Measurements from ENCODE around the gene THSD7A.

Gene THSD7A

DNA sequence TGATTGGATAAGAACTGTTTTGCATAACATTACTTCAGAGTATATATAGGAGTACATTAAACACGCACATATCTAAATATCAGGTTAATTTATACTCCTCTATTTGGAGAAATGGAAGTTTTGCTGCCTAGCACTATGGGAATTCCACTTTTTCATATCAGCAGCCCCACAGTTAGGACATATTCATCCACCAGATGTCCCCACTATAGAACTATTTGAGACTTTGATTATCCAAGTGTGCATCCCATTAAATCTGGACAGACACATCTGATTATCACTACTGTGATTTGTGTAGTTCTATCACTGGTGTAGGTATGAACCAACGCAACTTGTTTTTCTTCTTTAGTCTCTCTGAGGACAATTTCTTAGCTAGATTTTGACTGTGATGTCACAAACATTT lies 345.7 kb downstream of the THSD7A start:
- Histone ChIP-seq H3K9me3 (ENCODE audit: control insufficient read depth in 2 of 2, low read length in 2 of 2) (no peaks in the 10 kb centered on the region), H3K27me3 (ENCODE audit: control insufficient read depth in 1 of 2, insufficient read depth in 2 of 2, low read length in 2 of 2) (no peaks in the 10 kb centered on the region), H3K9ac (ENCODE audit: low read length in 2 of 2) (no peak overlapping the region)

DNA sequence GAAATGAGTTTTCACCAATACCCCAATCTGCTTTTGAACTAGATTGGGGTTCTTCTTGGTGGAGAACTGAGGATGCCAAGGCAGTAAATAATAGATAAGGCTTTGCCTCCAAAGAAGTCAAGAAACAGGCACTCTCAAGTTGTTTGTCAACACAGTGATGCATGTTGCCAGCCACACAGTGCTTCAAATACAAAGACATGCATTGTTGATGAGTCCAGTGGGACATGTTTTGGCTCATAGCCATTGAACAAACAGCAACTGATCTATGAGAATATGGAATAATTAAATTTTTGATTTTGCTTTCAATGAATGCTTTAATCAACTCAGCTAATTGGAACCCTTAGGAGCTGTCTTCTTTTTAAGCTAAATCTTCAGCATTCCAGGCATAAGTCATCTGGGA lies 346.4 kb downstream of the THSD7A start:
- no peaks in the 10 kb centered on the region for H3K27me3 ChIP-seq (ENCODE audit: control insufficient read depth in 1 of 2, insufficient read depth in 2 of 2, low read length in 2 of 2)
- no peak overlapping the region for H3K27ac ChIP-seq (ENCODE audit: low read length)
- no peak overlapping the region for H3K9ac ChIP-seq (ENCODE audit: low read length in 2 of 2)
- no peaks in the 10 kb centered on the region for H3K36me3 ChIP-seq (ENCODE audit: control insufficient read depth in 2 of 2, insufficient read depth in 2 of 2, low read length in 2 of 2)
- no peak overlapping the region for H3K4me3 ChIP-seq (ENCODE audit: low read length in 2 of 2)
- H3K4me1 ChIP-seq (ENCODE audit: control insufficient read depth, insufficient read depth, low read length), result no peaks in the 10 kb centered on the region
- no peaks in the 10 kb centered on the region for H3K9me3 ChIP-seq (ENCODE audit: control insufficient read depth in 2 of 2, low read length in 2 of 2)

More for the DNA sequence above, 345.7 kb downstream of the THSD7A start:
- Histone ChIP-seq H3K4me1 (ENCODE audit: control insufficient read depth, insufficient read depth, low read length) (no peaks in the 10 kb centered on the region), H3K27ac (ENCODE audit: low read length) (no peak overlapping the region), H3K36me3 (ENCODE audit: control insufficient read depth in 2 of 2, insufficient read depth in 2 of 2, low read length in 2 of 2) (no peaks in the 10 kb centered on the region), H3K4me3 (ENCODE audit: low read length in 2 of 2) (no peak overlapping the region)

DNA sequence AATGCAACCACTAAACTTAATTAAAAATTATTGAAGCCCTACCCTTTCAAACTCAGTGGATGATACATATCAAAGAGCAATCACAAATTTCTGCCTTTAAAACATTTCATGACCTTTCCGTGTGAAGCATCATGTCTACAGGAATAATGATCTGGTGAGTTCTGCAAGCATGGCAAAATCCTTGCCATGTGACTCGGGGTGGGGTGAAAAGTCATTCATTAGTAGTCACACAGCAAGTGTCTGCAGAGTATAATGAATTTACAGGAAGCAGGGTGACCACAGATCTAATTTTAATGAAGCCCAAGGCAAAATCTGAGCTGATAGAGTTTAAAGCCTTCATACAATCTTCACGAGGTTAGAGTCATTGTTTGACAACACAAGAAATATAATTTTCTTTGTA lies 351.9 kb downstream of the THSD7A start:
- no peaks in the 10 kb centered on the region for H3K27me3 ChIP-seq (ENCODE audit: control insufficient read depth in 1 of 2, insufficient read depth in 2 of 2, low read length in 2 of 2)
- no peaks in the 10 kb centered on the region for H3K4me1 ChIP-seq (ENCODE audit: control insufficient read depth, insufficient read depth, low read length)
- no peak overlapping the region for H3K4me3 ChIP-seq (ENCODE audit: low read length in 2 of 2)
- no peak overlapping the region for H3K9ac ChIP-seq (ENCODE audit: low read length in 2 of 2)
- no peaks in the 10 kb centered on the region for H3K9me3 ChIP-seq (ENCODE audit: control insufficient read depth in 2 of 2, low read length in 2 of 2)
- no peaks in the 10 kb centered on the region for H3K36me3 ChIP-seq (ENCODE audit: control insufficient read depth in 2 of 2, insufficient read depth in 2 of 2, low read length in 2 of 2)
- no peak overlapping the region for H3K27ac ChIP-seq (ENCODE audit: low read length)

DNA sequence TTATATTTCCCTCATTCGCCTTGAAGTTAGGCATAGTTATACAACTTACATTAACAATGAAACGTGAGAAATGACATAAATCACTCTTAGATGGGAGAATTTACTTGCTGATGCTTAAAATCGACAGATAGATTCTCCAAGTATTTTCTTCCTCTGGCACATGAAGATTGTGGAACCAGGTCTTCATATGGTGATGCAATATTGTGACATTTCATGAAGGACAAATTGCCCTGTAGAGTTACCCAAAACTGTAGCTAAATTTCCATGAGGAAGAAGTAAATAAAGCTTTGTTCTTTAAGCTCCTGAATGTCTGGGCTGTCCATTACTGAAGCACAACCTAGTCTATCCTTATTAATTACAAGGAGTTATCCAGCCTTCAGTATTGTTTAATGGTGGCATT lies 353.1 kb downstream of the THSD7A start:
- Histone ChIP-seq H3K4me3 (ENCODE audit: low read length in 2 of 2) (no peak overlapping the region), H3K9me3 (ENCODE audit: control insufficient read depth in 2 of 2, low read length in 2 of 2) (no peaks in the 10 kb centered on the region), H3K9ac (ENCODE audit: low read length in 2 of 2) (no peak overlapping the region), H3K27ac (ENCODE audit: low read length) (no peak overlapping the region), H3K4me1 (ENCODE audit: control insufficient read depth, insufficient read depth, low read length) (no peaks in the 10 kb centered on the region), H3K27me3 (ENCODE audit: control insufficient read depth in 1 of 2, insufficient read depth in 2 of 2, low read length in 2 of 2) (no peaks in the 10 kb centered on the region), H3K36me3 (ENCODE audit: control insufficient read depth in 2 of 2, insufficient read depth in 2 of 2, low read length in 2 of 2) (no peaks in the 10 kb centered on the region)

DNA sequence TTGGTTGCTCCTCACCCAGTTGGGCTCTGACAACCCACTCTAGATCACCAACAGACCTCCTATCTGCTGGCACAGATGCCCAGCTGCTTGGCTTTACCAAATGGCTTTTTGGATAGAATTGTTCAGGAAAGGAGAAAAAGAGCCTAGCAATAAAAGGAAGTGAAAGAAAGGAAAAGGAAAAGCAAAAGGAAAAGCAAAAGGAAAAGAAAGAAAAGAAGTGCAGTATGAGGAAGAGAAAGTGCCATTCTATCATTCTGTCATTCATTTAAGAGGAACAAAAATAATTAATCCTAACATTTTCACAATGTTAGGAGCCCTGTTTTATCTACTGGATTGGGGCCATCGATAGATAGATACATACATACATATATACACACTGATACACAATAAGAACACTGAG lies 353.6 kb downstream of the THSD7A start:
- Histone ChIP-seq H3K9ac (ENCODE audit: low read length in 2 of 2) (no peak overlapping the region), H3K27ac (ENCODE audit: low read length) (no peak overlapping the region), H3K27me3 (ENCODE audit: control insufficient read depth in 1 of 2, insufficient read depth in 2 of 2, low read length in 2 of 2) (no peaks in the 10 kb centered on the region), H3K9me3 (ENCODE audit: control insufficient read depth in 2 of 2, low read length in 2 of 2) (no peaks in the 10 kb centered on the region), H3K4me3 (ENCODE audit: low read length in 2 of 2) (no peak overlapping the region), H3K4me1 (ENCODE audit: control insufficient read depth, insufficient read depth, low read length) (no peaks in the 10 kb centered on the region), H3K36me3 (ENCODE audit: control insufficient read depth in 2 of 2, insufficient read depth in 2 of 2, low read length in 2 of 2) (no peaks in the 10 kb centered on the region)

DNA sequence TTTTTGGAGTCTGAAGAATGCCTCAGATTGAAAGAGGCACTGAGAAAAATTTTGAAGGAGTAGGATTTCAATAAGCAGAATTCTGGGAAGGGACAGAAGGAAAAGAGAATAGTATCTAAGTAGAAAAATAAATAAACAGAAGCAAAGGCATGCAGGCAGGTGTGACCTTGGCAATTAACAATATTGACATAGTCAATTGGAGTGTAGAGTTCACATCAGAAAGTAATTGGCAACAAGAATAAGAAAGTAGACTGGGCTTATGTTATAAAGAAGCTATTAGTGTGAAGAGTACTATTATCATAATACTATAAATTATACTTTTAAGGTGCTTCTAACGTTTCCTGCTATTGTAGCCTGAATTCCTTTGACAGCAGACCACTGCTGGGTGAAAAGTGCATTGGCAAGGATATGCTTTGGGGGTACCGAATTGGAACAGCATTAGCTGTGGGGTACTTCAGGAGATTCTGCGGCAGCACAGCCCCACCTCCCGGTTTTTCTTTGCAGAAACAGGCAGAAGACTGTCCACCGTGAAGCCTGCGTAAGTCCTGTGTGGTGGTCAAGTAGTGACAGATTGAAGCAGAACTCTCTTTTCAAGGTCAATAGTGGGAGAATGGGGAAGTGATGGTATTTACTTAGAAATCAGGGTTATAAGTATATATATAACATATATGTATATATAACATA lies 357.0 kb downstream of the THSD7A start:
- Histone ChIP-seq H3K27me3 (ENCODE audit: control insufficient read depth in 1 of 2, insufficient read depth in 2 of 2, low read length in 2 of 2) (no peaks in the 10 kb centered on the region), H3K36me3 (ENCODE audit: control insufficient read depth in 2 of 2, insufficient read depth in 2 of 2, low read length in 2 of 2) (no peaks in the 10 kb centered on the region), H3K4me1 (ENCODE audit: control insufficient read depth, insufficient read depth, low read length) (no peaks in the 10 kb centered on the region), H3K27ac (ENCODE audit: low read length) (no peak overlapping the region), H3K9me3 (ENCODE audit: control insufficient read depth in 2 of 2, low read length in 2 of 2) (no peaks in the 10 kb centered on the region), H3K9ac (ENCODE audit: low read length in 2 of 2) (no peak overlapping the region), H3K4me3 (ENCODE audit: low read length in 2 of 2) (no peak overlapping the region)

DNA sequence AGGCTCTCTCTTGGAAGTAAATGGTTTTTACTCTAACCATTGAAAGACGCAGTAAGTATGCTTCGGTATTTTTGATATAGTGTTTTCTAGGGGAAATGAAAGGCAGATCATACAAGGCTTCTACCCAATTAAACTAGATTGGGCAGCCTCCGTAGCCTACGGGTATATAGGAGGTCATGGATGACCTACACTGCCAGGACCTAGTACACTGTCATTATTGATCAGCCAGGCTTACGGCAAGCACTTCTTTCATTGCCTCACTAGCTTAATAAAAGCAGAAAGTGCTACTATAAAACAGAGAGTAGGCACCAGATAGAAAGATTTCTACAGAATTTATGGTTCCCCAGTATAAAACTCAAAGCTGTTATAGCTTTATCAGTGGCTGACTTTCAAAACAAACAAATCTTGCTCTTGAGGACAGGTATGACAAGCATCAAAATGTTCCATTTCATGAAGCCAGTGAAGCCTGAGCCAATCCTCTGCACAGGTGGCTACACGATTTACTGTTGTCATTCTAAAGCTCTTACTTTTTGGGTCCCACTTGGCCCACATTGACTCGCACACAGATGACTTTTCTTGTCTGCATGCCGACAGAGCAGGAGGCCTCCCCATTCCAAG lies 358.1 kb downstream of the THSD7A start:
- Histone ChIP-seq H3K27me3 (ENCODE audit: control insufficient read depth in 1 of 2, insufficient read depth in 2 of 2, low read length in 2 of 2) (no peaks in the 10 kb centered on the region), H3K9ac (ENCODE audit: low read length in 2 of 2) (no peak overlapping the region), H3K36me3 (ENCODE audit: control insufficient read depth in 2 of 2, insufficient read depth in 2 of 2, low read length in 2 of 2) (no peaks in the 10 kb centered on the region), H3K27ac (ENCODE audit: low read length) (no peak overlapping the region), H3K4me3 (ENCODE audit: low read length in 2 of 2) (no peak overlapping the region), H3K4me1 (ENCODE audit: control insufficient read depth, insufficient read depth, low read length) (no peaks in the 10 kb centered on the region), H3K9me3 (ENCODE audit: control insufficient read depth in 2 of 2, low read length in 2 of 2) (no peaks in the 10 kb centered on the region)

DNA sequence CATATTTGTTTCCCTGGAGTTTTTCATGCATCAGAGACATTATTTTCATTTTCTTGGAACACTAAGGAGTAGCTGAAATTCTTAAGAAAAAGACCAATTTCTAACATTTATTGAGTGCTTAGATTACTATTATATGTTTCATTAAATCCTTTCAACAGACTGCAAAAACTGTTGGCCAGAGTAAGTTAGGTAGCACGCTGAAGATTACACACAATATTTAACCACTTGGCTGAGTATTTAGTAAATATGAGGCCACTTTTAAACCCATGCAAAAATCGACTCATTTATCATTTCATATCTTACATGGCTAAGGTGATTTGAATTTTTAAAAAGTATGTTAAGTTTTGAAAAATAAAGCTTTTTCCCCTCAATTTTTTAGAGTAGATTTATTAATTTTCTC lies 358.8 kb downstream of the THSD7A start:
- no peak overlapping the region for H3K4me3 ChIP-seq (ENCODE audit: low read length in 2 of 2)
- H3K4me1 ChIP-seq (ENCODE audit: control insufficient read depth, insufficient read depth, low read length), result no peaks in the 10 kb centered on the region
- no peak overlapping the region for H3K9ac ChIP-seq (ENCODE audit: low read length in 2 of 2)
- no peaks in the 10 kb centered on the region for H3K27me3 ChIP-seq (ENCODE audit: control insufficient read depth in 1 of 2, insufficient read depth in 2 of 2, low read length in 2 of 2)
- H3K36me3 ChIP-seq (ENCODE audit: control insufficient read depth in 2 of 2, insufficient read depth in 2 of 2, low read length in 2 of 2), result no peaks in the 10 kb centered on the region
- H3K27ac ChIP-seq (ENCODE audit: low read length), result no peak overlapping the region
- H3K9me3 ChIP-seq (ENCODE audit: control insufficient read depth in 2 of 2, low read length in 2 of 2), result no peaks in the 10 kb centered on the region

DNA sequence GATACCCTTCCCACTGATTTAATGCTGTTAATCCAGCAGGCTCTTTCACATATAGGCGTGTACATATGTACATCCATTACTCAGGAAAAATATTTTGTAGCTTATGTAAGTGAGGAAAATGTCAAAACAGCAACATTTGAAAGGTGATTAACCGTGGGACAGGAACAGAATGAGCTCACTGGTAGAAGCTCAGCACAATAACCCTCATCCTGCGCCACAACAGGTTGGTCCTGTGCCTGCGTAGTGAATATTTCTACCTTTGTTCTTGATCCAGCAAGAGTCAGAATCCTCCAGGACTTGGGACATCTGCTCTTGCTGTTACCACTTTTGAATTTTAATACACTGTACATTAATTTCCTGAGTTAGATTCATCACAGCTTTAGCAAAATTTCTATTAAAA lies 359.4 kb downstream of the THSD7A start:
- no peaks in the 10 kb centered on the region for H3K4me1 ChIP-seq (ENCODE audit: control insufficient read depth, insufficient read depth, low read length)
- no peak overlapping the region for H3K4me3 ChIP-seq (ENCODE audit: low read length in 2 of 2)
- H3K9ac ChIP-seq (ENCODE audit: low read length in 2 of 2), result no peak overlapping the region
- H3K9me3 ChIP-seq (ENCODE audit: control insufficient read depth in 2 of 2, low read length in 2 of 2), result no peaks in the 10 kb centered on the region
- no peaks in the 10 kb centered on the region for H3K36me3 ChIP-seq (ENCODE audit: control insufficient read depth in 2 of 2, insufficient read depth in 2 of 2, low read length in 2 of 2)
- H3K27me3 ChIP-seq (ENCODE audit: control insufficient read depth in 1 of 2, insufficient read depth in 2 of 2, low read length in 2 of 2), result no peaks in the 10 kb centered on the region
- H3K27ac ChIP-seq (ENCODE audit: low read length), result no peak overlapping the region

DNA sequence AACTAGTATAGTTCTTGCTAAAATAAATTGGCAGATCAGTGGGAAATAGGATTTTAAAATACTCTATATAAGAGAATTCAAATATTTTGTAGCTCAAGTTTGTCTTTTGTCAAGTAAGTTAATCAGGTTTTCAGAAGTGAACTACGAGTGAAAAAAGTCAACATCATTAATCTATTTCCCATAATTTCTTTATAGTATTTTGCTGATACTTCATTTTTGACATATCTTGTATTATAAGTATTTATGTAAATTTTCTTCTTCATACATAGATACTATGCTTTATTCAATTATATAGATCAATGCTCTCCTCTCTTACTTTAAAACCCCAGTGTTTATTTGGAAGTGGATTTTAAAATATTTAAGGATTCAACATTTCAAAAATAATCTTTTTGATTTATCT lies 360.7 kb downstream of the THSD7A start:
- Histone ChIP-seq H3K36me3 (ENCODE audit: control insufficient read depth in 2 of 2, insufficient read depth in 2 of 2, low read length in 2 of 2) (no peaks in the 10 kb centered on the region), H3K27ac (ENCODE audit: low read length) (no peak overlapping the region), H3K4me1 (ENCODE audit: control insufficient read depth, insufficient read depth, low read length) (no peaks in the 10 kb centered on the region)

DNA sequence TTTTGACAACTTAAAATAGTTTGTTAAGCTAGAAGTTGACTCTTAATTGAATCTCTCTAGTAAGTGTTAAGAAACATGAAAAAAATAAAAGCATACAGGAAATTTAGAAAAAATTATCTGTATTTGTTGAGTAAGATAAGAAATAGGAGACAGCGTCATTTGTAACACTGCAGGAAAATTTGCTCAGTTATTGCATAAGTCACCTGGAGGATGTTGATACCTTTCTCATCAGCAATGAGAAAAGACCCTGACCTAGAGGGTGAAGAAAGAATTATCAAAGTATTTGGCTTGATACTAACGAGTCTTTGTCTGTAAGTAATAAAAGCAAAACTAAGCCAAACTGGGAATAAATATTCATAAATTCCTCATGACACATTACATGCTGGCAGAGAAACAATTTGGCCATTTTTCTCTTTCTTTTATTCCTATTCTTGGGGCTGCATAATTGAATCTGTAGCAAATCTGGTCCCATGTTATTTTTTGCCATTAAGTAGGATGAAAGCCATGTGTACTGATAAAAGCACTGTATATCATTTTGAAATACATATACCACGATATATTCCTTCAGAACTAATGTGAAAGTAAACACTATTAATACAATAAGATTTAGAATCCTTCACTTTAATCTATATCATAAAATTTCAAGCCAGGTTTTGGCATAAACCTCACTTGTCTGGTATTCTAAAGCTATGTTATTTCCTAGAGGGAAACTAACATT lies 362.8 kb downstream of the THSD7A start:
- Histone ChIP-seq H3K27me3 (ENCODE audit: control insufficient read depth in 1 of 2, insufficient read depth in 2 of 2, low read length in 2 of 2) (no peaks in the 10 kb centered on the region), H3K36me3 (ENCODE audit: control insufficient read depth in 2 of 2, insufficient read depth in 2 of 2, low read length in 2 of 2) (no peaks in the 10 kb centered on the region), H3K4me3 (ENCODE audit: low read length in 2 of 2) (no peak overlapping the region), H3K4me1 (ENCODE audit: control insufficient read depth, insufficient read depth, low read length) (no peaks in the 10 kb centered on the region), H3K9me3 (ENCODE audit: control insufficient read depth in 2 of 2, low read length in 2 of 2) (no peaks in the 10 kb centered on the region), H3K9ac (ENCODE audit: low read length in 2 of 2) (no peak overlapping the region), H3K27ac (ENCODE audit: low read length) (no peak overlapping the region)

More for the DNA sequence above, 360.7 kb downstream of the THSD7A start:
- no peak overlapping the region for H3K4me3 ChIP-seq (ENCODE audit: low read length in 2 of 2)
- H3K9me3 ChIP-seq (ENCODE audit: control insufficient read depth in 2 of 2, low read length in 2 of 2), result no peaks in the 10 kb centered on the region
- H3K9ac ChIP-seq (ENCODE audit: low read length in 2 of 2), result no peak overlapping the region
- no peaks in the 10 kb centered on the region for H3K27me3 ChIP-seq (ENCODE audit: control insufficient read depth in 1 of 2, insufficient read depth in 2 of 2, low read length in 2 of 2)
